Ovary (tissue), 9 donors: ENCODE data around the gene KDSR. TPM values are rescaled to one million over a fixed set of nuclear protein-coding genes. Genes with fewer than 3 reads are reported as not detected.

ENCODE experiments used
- DNase-seq, 5 donors: peaks; one replicate each; pipeline ENCODE4 v3.0.0-alpha.2; 2019 to 2020
- H3K27ac ChIP-seq, 2 donors: fragments of 200-600 bp; one replicate each; pipeline versions ENCODE4 v1.5.1 to v1.8.0; 2019 to 2022
- H3K27me3 ChIP-seq: fragments of 200-600 bp; one replicate; pipeline ENCODE4 v1.8.0; 2022
- H3K36me3 ChIP-seq: fragments of 200-600 bp; sonication (generic); one replicate; pipeline ENCODE4 v1.5.1; 2019
- H3K4me1 ChIP-seq: one replicate; pipeline ENCODE4 v1.8.1; 2013; ENCODE audit warnings: mild to moderate bottlenecking, moderate library complexity; ENCODE audit not compliant: insufficient read depth
- H3K4me3 ChIP-seq: fragments of 200-600 bp; sonication (generic); one replicate; pipeline ENCODE4 v1.5.1; 2017
- H3K9me3 ChIP-seq, 2 donors: fragments of 200-600 bp in 1 of 2; sonication (generic) in 1 of 2; one replicate each; pipeline versions ENCODE4 v1.5.1 to v1.8.1; 2013 to 2019; ENCODE audit warnings: mild to moderate bottlenecking in 1 of 2, moderate library complexity in 1 of 2
- EP300 ChIP-seq: sonication (generic); formaldehyde crosslinking; IDR thresholded peaks from one replicate; pipeline ENCODE4 v1.6.1; 2017; ENCODE audit warnings: antibody characterized with exemption
- POLR2A ChIP-seq: fragments of 450-650 bp; IDR thresholded peaks from one replicate; pipeline ENCODE4 v1.6.1; 2017; ENCODE audit warnings: antibody characterized with exemption, mild to moderate bottlenecking, moderate library complexity
- WGBS, 3 donors: extraction: QIAGEN DNeasy Blood & Tissue Kit in 1 of 3; methylation state at CpG; one replicate each; pipeline versions ENCODE4 v1.1.5 to v1.1.7; 2013 to 2017; 5-methylcytosine and 5-hydroxymethylcytosine counted together
- intact Hi-C, 4 donors: fragments of 100-400 bp; cut with DNase I; formaldehyde crosslinking; loops; one replicate each; pipeline versions ENCODE4 v1.11.0 to v1.15.1; 2022 to 2023
- polyA plus RNA-seq, 2 donors: library from polyadenylated mRNA; stranded (reverse); fragments of 200-250 nt in 1 of 2; fragments of 350-450 nt in 1 of 2; fragmentation: Illumina TruSeq in 1 of 2; extraction: RNeasy Lipid Tissue Mini Kit (QIAGEN cat#74804) in 1 of 2; gene quantifications; one replicate each; pipeline ENCODE4 v1.2.3, GENCODE V29; 2013 to 2014
- total RNA-seq, 7 donors: library from RNA; depleted of rRNA in 2 of 7; stranded (reverse); fragments of >200 nt in 2 of 7; fragmentation: NEBNext Ultra II Directional in 3 of 7; extraction: Animal tissue kit (Norgen Biotek cat#: 25700) in 3 of 7; gene quantifications; one replicate each; pipeline versions ENCODE4 v1.1.0 to v1.2.4, GENCODE V29; 2016 to 2023
- TF ChIP-seq, protein P1 (sequence below), 3 donors: fragments of 450-650 bp in 2 of 3; fragments of 200-600 bp in 1 of 3; IDR thresholded peaks; one replicate each; pipeline versions ENCODE4 v1.5.1 to v1.8.0; 2016 to 2022; ENCODE audit warnings: antibody characterized with exemption in 3 of 3, mild to moderate bottlenecking in 1 of 3
- donor health status: DM: no; HTN: no; CAD: no; lungs with moderate emphysema.
- donor health status: DM: no; HTN: no; CAD: no.
- donor health status: Bipolar disorder and iron deficiency.
- donor health status: DM: yes; HTN: yes; CAD: no.
- donor health status: DM: no; HTN: no; CAD: no.
- donor health status: DM: yes; HTN: yes; CAD: no.

KDSR gene
- total and polyA plus RNA-seq, 9 donors: 25.8 to 70.1 (median 57.6) TPM

- H3K27me3 ChIP-seq: no peaks in the 10 kb centered on the region
- no peak overlapping the region for H3K4me3 ChIP-seq
- H3K27ac ChIP-seq: no peak overlapping the region
- intact Hi-C loops: no loop called here
- no peak for DNase-seq
- TF ChIP-seq POLR2A (no peak), EP300 (no peak)
- TF ChIP-seq, protein P1, sequence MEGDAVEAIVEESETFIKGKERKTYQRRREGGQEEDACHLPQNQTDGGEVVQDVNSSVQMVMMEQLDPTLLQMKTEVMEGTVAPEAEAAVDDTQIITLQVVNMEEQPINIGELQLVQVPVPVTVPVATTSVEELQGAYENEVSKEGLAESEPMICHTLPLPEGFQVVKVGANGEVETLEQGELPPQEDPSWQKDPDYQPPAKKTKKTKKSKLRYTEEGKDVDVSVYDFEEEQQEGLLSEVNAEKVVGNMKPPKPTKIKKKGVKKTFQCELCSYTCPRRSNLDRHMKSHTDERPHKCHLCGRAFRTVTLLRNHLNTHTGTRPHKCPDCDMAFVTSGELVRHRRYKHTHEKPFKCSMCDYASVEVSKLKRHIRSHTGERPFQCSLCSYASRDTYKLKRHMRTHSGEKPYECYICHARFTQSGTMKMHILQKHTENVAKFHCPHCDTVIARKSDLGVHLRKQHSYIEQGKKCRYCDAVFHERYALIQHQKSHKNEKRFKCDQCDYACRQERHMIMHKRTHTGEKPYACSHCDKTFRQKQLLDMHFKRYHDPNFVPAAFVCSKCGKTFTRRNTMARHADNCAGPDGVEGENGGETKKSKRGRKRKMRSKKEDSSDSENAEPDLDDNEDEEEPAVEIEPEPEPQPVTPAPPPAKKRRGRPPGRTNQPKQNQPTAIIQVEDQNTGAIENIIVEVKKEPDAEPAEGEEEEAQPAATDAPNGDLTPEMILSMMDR (IDR thresholded peaks at IDR 0.05): no peak
- no peaks in the 10 kb centered on the region for H3K4me1 ChIP-seq
- H3K9me3 ChIP-seq: no peaks in the 10 kb centered on the region
- WGBS, 3 donors: 80 to 94% (median 88%) methylated on average over 1 of the region's 1 CpG
- H3K36me3 ChIP-seq: no peaks in the 10 kb centered on the region
These were observed 30.3 kb upstream of the KDSR start for GRCh38 chr18:63397349-63397748.

DNA sequence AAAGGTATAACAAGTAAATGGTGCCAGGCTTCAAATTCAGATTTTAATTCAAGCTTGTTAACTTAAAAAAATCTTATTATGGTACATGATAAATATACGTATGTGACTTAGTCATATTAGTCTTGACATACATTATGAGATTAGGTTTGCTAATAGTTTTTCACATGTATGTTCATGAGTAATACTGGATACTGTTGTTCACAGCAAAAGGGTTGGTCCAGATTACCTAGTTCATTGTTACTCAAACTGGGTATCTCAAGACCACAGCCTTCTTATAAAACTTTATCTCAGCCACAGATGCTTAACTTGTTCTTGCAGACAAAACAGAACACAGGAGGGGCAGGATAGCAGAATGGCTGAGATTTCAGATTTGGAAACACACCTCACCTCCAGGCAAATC is 28.5 kb upstream of the KDSR start:
- H3K4me3 ChIP-seq: no peak overlapping the region
- H3K36me3 ChIP-seq: no peaks in the 10 kb centered on the region
- no peak overlapping the region for H3K27ac ChIP-seq
- intact Hi-C loops: no loop called here
- 88 to 98% (median 94%) methylated on average over 1 of the region's 1 CpG for WGBS, 3 donors
- H3K27me3 ChIP-seq: no peaks in the 10 kb centered on the region
- TF ChIP-seq, protein P1 (IDR thresholded peaks at IDR 0.05): no peak
- TF ChIP-seq EP300 (no peak), POLR2A (no peak)
- no peak for DNase-seq
- H3K4me1 ChIP-seq: no peaks in the 10 kb centered on the region
- H3K9me3 ChIP-seq: no peaks in the 10 kb centered on the region

GRCh38 chr18:63394954-63395353 is 27.9 kb upstream of the KDSR start:
- Histone ChIP-seq H3K27ac (no peak overlapping the region), H3K36me3 (no peaks in the 10 kb centered on the region), H3K27me3 (no peaks in the 10 kb centered on the region), H3K4me1 (no peaks in the 10 kb centered on the region), H3K4me3 (no peak overlapping the region), H3K9me3 (no peaks in the 10 kb centered on the region)
- 63 to 77% (median 73%) methylated on average over 3 of the region's 3 CpGs for WGBS, 3 donors
- DNase-seq: no peak
- TF ChIP-seq POLR2A (no peak), EP300 (no peak)
- TF ChIP-seq, protein P1 (IDR thresholded peaks at IDR 0.05): no peak
- intact Hi-C loops: no loop called here

GRCh38 chr18:63387861-63388260 is 20.9 kb upstream of the KDSR start:
- Histone ChIP-seq H3K4me3 (no peak overlapping the region), H3K4me1 (no peaks in the 10 kb centered on the region), H3K27ac (no peak overlapping the region), H3K27me3 (no peaks in the 10 kb centered on the region), H3K36me3 (no peaks in the 10 kb centered on the region), H3K9me3 (no peaks in the 10 kb centered on the region)
- WGBS, 3 donors: 77 to 82% (median 80%) methylated on average over 4 of the region's 4 CpGs
- DNase-seq: no peak
- intact Hi-C loops: no loop called here
- TF ChIP-seq POLR2A (no peak), EP300 (no peak)
- TF ChIP-seq, protein P1 (IDR thresholded peaks at IDR 0.05): no peak

DNA sequence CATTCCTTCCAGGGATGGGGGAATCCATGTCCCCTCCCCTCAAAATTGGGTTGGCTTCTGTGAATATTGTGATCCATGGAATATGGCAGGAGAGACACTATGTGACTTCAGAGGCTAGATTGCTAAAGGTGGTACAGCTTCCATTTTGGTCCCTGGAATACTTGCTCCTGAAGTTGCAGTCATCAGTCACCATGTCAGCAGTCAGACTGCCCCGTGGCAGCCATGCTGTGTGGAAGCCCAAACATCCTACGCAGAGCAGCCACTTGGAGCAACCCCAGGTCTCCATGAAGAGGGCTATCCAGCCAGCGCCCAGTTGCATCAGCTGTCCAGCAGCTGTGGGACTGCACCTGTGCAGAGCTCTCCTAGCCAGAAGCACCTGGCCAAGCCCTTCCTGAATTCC is 15.8 kb upstream of the KDSR start:
- Histone ChIP-seq H3K27me3 (no peaks in the 10 kb centered on the region), H3K27ac (no peak overlapping the region), H3K4me1 (no peaks in the 10 kb centered on the region), H3K4me3 (no peak overlapping the region), H3K9me3 (no peaks in the 10 kb centered on the region), H3K36me3 (no peaks in the 10 kb centered on the region)
- 94 to 98% (median 94%) methylated on average over 3 of the region's 3 CpGs for WGBS, 3 donors
- no peak for DNase-seq
- TF ChIP-seq, protein P1 (IDR thresholded peaks at IDR 0.05): no peak
- TF ChIP-seq POLR2A (no peak), EP300 (no peak)
- intact Hi-C loops: no loop called here
